ENCODE measurements around the gene GTPBP3.

- TF ChIP-seq EZH2phosphoT487 (IDR thresholded peaks at IDR 0.05; ENCODE audit: borderline replicate concordance): no peak
- TF ChIP-seq POLR2AphosphoS5 (IDR thresholded peaks at IDR 0.05; ENCODE audit: low read depth, low read length): peak; percentile 64
Observed at GRCh38 chr19:17334414-17335409, 2.6 kb upstream of the GTPBP3 start, which contains the start of gene ANO8.
